ENCODE data around the gene NKAIN2.
"Not testable (repeated sequence)": the region's sequence is repeated elsewhere in the genome, so short reads cannot be mapped to it uniquely, and the experiment has no call there.

The NKAIN2 gene

GRCh38 chr6:124233221-124233620 is 429.6 kb downstream of the NKAIN2 start:
- DNase-seq, result no peak

DNA sequence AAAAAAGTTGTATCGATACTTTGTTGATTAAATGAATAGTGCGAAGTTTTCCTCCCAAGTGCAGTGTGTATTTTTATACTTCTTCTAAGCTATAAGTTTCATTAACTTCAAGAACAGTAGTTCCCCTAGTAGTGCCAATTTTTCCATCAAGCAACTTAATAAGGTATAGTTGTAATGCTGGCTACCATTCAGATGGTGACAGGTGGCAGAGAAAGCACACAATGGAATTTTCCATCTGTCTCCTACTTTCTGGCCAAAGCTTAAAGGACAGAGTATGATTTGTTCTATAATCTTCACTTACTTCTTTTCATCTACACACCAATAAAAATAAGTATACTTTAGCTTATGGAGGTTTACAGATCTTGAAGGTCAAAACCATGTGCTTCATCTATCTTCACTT is 431.1 kb downstream of the NKAIN2 start:
- DNase-seq, result no peak

GRCh38 chr6:124237911-124238310 is 434.2 kb downstream of the NKAIN2 start:
- no peak for DNase-seq

DNA sequence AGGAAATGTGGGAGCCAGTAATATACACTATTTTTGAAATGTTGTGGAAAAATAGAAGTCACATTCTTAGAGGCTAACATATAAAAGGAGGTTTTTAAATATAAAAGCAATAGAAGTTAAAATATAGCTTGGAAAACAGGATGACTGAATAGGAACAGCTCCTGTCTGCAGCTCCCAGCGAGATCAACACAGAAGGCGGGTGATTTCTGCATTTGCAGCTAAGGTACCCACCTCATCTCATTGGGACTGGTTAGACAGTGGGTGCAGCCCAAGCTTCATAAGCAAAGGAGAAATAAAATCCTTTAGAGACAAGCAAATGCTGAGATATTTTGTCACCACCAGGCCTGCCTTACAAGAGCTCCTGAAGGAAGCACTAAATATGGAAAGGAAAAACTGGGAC is 434.7 kb downstream of the NKAIN2 start:
- not testable (repeated sequence) for DNase-seq

DNA sequence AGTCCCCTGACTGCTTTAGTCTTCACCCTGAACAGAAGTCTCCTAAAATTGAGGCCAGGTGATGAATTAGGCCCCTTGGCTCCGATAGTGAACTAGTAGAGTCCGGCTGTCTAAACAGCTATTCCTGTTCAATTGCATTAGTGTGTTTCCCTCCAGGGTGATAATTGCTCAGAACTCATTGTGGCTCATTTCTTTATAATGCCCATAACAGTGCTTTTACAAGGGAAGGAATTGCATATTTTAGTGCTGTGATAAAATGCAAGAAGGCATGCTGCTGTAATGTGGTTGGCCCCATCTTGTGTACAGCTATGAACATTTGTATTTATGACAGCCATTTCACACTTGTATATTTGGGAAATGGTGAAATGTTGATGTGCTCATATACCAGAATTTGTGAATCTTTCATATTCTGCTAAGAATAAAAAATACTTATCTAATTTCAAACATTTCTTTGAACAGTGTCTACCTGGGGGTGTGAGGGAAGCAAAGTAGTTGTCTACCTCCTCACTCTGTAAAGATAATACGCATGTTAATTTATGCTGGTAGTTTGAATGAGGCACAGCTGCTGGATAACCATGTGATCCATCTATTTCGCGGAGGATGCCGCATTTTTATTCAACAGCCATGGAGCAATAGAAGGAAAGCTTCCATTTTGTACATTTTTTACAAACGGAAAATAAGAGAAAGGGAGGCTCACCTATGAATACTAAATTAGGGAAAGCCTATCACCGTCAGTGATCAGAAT is 451.4 kb downstream of the NKAIN2 start:
- no peak for DNase-seq

GRCh38 chr6:124260337-124260736 is 456.7 kb downstream of the NKAIN2 start:
- DNase-seq, result no peak

DNA sequence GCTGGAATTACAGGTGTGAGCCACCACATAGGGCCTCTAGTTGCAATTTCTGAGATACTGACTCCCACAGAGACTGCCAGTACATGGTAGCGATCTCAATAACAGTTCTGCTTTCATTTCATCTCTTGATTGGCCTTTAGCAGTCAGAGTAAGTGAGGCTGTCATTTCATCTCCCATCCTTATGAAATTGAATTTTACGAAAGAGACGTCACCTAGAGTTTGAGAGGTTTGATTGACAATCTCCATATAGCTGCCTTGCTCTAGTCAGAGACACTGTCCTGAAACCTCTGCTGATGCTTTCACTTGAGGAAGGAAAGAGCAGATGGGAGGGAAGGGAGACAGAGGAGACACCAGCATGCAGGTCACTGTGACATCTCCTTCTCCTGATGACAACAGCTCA is 466.1 kb downstream of the NKAIN2 start:
- DNase-seq, result no peak

DNA sequence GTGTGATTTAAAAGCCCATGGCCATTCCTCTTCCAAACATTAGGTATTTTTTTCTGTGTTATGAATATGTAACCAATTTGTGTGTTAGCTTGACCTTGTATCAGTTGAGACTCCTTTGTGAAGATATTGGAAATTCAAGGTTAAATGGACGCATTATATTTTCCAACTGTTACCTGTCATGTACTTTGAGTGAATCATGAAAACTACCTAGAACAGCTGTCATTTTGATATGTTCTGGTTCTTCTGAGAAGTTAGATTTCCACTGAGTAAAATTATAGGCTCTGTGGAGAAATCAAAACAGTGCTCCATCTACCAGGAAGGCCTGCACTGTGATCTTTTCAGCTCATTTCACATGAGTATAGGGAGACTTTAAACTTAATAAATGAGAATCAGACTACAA is 470.0 kb downstream of the NKAIN2 start:
- no peak for DNase-seq

DNA sequence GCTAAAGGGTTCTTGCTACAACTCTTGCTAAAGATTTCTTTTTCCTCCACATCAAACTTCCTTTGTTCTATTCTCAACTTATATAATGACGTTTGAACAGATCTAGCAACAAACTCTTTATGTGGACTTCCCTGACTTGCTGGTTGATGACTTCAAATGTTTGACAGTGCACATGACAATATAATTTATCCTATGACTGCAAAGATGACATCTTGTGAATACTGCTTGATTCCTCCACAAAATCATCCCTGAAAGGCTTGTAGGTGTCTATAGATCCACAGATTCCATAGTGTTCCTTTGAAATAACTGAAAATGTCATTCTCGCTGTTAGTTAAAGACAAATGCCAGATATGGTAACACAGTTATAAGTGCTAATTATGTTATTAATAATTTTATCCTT is 478.9 kb downstream of the NKAIN2 start:
- DNase-seq, result no peak

GRCh38 chr6:124283486-124283885 is 479.8 kb downstream of the NKAIN2 start:
- DNase-seq, result no peak

DNA sequence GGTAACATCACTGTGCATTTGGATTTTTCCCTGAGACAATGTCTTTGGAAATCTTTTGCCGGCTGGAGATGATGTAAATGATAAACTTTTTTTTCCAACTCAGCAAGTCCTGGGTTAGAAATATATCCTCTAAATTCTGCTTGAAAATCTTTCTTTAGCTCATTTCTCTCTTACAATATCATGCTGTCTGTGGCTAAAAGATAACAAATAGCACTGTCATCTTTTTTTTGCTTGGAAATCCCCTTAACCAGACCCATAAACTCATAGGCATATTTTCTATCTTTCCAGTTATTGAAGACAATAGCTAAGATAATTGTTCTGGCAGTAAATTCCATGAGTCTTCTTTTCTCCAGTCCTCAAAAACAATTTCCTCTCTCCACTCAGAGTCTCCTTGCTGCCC is 481.5 kb downstream of the NKAIN2 start:
- no peak for DNase-seq

GRCh38 chr6:124294574-124295200 is 491.0 kb downstream of the NKAIN2 start:
- DNase-seq, result no peak

- DNase-seq, result no peak
These were observed 493.8 kb downstream of the NKAIN2 start for GRCh38 chr6:124297507-124297906.

DNA sequence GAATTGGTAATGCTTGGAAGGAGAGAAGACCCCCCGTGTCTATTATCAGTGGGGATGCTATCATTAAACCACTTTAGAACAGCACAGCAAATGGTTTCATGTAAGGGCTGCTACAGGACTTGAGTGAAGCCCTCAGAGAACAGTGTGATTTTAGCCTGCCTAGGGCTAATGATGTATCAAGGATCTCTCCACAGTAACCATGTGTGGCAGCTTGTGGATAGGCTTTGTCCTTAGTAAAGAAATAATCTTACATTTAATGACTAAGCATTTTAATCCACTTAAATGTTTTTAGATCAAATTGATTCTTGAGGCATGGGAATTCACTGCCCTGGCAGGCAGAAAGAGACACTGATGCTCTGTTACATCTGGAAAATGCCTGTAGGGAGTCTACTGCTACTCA is 495.1 kb downstream of the NKAIN2 start:
- DNase-seq, result no peak

DNA sequence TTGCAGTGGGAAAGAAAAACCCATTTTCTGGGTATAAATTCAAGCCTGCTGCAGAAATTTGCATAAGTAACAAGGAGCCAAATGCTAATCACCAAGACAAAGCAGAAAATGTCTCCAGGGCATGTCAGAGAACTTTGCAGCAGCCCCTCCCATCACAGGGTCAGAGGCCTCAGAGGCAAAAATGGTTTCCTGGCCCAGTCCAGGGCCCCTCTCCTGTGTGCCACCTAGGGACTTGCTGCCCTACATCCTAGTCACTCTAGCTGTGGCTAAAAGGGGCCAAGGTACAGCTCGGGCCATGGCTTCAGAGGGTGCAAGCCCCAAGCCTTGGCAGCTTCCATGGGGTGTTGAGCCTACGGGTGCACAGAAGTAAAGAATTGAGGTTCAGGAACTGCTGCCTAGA is 497.2 kb downstream of the NKAIN2 start:
- DNase-seq, result not testable (repeated sequence)

DNA sequence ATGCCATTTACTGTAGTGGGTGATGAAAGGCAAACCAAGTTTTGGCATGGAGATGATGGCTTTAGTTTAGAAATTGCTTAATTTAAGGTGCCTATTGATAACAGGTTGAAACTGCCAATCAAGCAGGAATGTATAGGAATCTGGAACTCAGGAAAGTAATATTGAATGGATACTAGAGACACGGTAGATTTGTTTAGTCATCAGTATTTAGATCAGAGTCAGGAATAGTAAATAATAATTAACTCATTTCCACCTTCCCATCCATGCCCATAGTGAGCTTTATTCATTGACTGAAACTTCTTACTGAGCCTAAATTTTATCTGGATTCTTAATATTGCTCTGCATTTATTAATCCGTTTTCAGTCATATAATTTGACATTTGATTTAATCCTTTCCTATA is 500.3 kb downstream of the NKAIN2 start:
- DNase-seq, result no peak

DNA sequence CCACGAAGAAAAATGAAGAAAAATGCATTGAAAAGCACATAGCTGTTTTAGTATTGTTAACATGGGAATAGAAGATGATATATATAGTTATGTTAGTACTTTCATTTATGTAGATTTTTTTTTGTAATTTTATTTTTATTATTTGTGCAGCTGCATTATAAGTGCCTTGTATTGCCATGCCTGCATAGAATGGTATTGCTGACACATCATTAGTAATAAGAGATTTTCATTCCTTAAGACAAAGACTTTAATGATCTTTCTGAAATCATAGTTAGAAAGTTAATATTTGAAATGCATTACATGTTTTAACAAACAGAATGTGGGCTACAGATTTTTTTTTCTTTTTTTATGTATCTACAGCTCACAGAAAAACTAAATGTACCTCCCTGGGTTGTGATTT is 506.5 kb downstream of the NKAIN2 start:
- DNase-seq, result no peak

DNA sequence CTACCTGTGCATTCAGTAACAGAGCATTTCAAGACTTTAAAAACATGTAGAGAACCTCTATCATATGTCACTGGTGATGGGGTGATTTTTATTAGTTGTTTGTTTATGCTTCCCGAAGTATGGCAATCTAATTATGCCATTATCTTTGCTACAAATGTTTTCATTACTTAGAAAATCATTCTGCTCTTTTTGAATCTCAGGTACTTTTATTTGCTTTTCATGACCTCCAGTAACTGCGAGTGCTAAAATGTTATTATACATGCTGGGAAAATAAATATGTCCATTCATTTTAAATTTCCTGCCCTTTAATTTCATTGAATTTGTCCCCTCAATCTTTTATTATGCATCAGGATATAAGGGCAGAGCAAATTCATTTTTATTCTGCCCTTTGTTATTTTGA is 515.7 kb downstream of the NKAIN2 start:
- no peak for DNase-seq

GRCh38 chr6:124324237-124324636 is 520.6 kb downstream of the NKAIN2 start:
- no peak for DNase-seq

DNA sequence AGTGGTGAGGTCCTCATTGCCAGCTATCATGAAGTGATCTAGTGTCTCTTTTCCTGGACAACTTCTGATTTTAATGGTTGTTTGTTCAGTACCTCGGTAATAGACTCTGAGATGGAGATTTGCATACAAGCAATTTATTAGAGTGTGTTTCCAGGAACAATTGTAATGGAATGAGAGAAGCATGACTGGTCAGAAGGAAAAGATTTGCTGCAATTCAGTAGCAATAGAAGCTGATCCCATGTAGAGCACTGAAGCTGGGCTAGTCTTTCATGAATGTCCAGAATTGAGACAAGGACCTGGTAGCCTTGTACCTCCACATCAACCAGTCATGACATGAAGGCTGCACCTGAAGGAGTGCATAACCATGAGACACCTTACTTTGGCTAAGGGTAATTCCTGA is 526.5 kb downstream of the NKAIN2 start:
- DNase-seq, result no peak

DNA sequence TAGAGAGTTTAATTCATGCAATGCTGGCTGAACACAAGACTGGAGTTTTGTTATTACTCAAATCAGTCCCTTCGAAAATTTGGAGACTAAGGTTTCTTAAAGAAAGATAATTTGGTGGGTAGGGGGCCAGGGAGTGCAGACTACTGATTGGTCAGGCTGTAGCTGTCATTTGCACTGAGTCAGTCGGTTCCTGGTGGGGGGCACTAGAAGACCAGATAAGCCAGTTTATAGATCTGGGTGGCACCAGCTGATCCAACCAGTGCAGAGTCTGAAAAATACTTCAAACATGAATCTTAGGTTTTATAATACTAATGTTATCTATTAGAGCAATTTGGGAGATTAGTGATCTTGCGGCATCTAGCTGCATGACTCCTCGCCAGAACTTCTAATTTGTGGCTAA is 530.7 kb downstream of the NKAIN2 start:
- no peak for DNase-seq

GRCh38 chr6:124339610-124340334 is 536.1 kb downstream of the NKAIN2 start:
- DNase-seq, result no peak

DNA sequence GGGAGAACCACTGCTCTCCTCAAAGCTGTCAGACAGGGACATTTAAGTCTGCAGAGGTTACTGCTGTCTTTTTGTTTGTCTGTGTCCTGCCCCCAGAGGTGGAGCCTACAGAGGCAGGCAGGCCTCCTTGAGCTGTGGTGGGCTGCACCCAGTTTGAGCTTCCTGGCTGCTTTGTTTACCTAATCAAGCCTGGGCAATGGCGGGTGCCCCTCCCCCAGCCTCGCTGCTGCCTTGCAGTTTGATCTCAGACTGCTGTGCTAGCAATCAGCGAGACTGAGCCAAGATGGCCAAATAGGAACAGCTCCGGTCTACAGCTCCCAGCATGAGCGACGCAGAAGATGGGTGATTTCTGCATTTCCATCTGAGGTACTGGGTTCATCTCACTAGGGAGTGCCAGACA is 544.7 kb downstream of the NKAIN2 start:
- DNase-seq, result not testable (repeated sequence)

DNA sequence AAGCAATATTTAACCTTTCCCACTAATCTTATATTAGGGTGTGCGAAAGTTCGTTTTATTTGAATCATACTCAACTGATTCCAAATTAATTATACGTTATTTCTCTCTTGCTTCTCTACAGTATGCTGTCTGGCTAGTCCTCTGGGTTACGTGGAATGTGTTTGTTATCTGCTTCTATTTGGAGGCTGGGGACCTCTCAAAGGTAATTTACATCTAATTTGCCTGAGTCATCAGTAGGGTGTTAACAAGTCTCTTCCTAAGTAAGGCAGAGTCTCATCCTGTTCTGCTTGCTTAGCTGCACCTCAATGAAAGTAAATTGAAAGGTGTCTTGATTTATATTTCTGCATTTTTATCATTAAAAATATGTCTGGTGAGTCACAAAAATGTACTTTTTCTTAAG is 551.5 kb downstream of the NKAIN2 start:
- DNase-seq, result no peak
